ENCODE data around the gene PARM1. TPM values are rescaled to one million over a fixed set of nuclear protein-coding genes. Genes with fewer than 3 reads are reported as not detected.

PARM1 gene
- total RNA-seq, 4 donors from 2014 or later = 22.6 to 116 (median 45.5) TPM

DNA sequence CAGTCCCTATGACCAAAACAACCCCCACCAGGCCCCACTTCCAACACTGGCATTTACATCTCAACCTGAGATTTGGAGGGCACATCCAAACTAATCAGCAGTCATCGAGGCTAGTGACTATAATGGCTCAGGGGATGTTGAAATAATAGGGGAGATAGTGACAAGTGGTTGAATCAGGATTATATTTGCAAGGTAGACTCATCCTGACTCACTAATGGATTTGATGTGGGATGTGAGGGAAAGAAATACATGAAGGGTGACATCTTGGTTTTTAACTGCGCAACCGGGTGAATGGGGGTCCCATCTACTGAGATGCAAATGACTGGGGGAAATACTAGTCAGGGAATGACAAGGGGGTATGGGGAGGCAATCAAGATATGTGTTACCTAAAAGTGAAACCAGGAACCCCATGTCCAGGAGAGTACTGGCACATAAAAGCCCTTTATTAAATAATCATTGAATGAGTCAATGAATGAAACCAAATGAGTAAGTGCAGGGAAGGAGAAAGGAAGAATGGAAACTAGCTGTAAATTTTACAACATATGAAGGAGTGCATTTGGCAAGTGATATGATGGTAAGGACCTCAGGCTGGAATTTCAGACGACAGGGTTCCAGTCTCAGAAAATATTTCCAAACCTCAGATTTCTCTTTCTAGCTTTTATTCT, 78.3 kb downstream of the PARM1 start:
- TF ChIP-seq POLR2A (IDR thresholded peaks at IDR 0.05) = no peak
- TF ChIP-seq, protein P1, sequence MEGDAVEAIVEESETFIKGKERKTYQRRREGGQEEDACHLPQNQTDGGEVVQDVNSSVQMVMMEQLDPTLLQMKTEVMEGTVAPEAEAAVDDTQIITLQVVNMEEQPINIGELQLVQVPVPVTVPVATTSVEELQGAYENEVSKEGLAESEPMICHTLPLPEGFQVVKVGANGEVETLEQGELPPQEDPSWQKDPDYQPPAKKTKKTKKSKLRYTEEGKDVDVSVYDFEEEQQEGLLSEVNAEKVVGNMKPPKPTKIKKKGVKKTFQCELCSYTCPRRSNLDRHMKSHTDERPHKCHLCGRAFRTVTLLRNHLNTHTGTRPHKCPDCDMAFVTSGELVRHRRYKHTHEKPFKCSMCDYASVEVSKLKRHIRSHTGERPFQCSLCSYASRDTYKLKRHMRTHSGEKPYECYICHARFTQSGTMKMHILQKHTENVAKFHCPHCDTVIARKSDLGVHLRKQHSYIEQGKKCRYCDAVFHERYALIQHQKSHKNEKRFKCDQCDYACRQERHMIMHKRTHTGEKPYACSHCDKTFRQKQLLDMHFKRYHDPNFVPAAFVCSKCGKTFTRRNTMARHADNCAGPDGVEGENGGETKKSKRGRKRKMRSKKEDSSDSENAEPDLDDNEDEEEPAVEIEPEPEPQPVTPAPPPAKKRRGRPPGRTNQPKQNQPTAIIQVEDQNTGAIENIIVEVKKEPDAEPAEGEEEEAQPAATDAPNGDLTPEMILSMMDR (IDR thresholded peaks at IDR 0.05) = no peak
- H3K9me3 ChIP-seq = peaks cover 0 to 4% of the 10 kb centered on the region in 2 donors
- no peaks in the 10 kb centered on the region for H3K36me3 ChIP-seq
- no peak overlapping the region for H3K4me3 ChIP-seq
- H3K27ac ChIP-seq = no peak overlapping the region
- intact Hi-C loops (cut with DNase I; ENCODE audit: low total_unique reads) = no loop called here
- H3K4me1 ChIP-seq = no peaks in the 10 kb centered on the region
- H3K27me3 ChIP-seq = no peaks in the 10 kb centered on the region
- no peak for DNase-seq

DNA sequence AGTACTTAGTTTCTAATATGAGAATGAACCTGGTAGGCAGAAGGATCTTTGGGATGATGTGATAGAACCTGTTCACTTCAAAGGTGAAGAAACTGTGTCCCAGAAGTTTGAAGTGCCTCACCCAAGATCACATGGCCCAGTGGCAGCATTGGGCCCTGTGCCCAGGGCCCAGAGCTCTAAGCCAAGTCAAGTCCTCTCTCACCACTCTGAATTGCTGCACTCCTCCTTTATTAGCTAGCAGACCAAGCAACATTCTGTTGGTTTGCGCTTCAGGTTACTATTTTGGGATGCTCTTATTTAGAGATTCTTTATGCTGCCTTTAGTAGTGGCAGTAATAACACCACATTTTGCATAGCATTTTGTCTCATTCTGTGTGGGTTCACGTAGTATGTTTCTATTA, 82.7 kb downstream of the PARM1 start:
- H3K27me3 ChIP-seq = no peaks in the 10 kb centered on the region
- no peaks in the 10 kb centered on the region for H3K4me1 ChIP-seq
- H3K9me3 ChIP-seq = no peaks in the 10 kb centered on the region
- DNase-seq = no peak
- no peak for TF ChIP-seq POLR2A (IDR thresholded peaks at IDR 0.05)
- TF ChIP-seq, protein P1 (IDR thresholded peaks at IDR 0.05) = no peak
- no peak overlapping the region for H3K27ac ChIP-seq
- intact Hi-C loops (cut with DNase I; ENCODE audit: low total_unique reads) = no loop called here
- H3K4me3 ChIP-seq = no peak overlapping the region
- H3K36me3 ChIP-seq = no peaks in the 10 kb centered on the region

DNA sequence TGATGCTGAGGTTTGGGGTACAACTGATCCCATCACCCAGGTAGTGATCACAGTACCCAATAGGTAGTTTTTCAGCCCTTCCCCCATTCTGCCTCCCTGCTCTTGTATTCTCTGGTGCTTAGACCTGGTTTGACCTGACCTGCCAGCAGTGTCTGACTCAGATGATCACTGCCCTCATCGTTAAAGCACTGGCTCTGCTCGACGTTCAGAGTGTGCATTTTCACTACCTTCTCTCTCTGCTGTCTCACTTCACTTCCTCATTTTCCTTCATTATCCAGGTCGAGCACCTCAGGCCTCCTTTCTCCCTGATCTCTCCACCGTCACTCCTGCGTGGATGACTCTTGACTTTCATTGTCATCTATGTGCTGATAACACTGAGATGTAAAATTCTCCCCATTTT, 83.6 kb downstream of the PARM1 start:
- H3K27ac ChIP-seq = no peak overlapping the region
- no peak overlapping the region for H3K4me3 ChIP-seq
- H3K4me1 ChIP-seq = no peaks in the 10 kb centered on the region
- TF ChIP-seq POLR2A (IDR thresholded peaks at IDR 0.05) = no peak
- TF ChIP-seq, protein P1 (IDR thresholded peaks at IDR 0.05) = no peak
- no peaks in the 10 kb centered on the region for H3K27me3 ChIP-seq
- intact Hi-C loops (cut with DNase I; ENCODE audit: low total_unique reads) = no loop called here
- H3K36me3 ChIP-seq = no peaks in the 10 kb centered on the region
- H3K9me3 ChIP-seq = no peaks in the 10 kb centered on the region
- no peak for DNase-seq

DNA sequence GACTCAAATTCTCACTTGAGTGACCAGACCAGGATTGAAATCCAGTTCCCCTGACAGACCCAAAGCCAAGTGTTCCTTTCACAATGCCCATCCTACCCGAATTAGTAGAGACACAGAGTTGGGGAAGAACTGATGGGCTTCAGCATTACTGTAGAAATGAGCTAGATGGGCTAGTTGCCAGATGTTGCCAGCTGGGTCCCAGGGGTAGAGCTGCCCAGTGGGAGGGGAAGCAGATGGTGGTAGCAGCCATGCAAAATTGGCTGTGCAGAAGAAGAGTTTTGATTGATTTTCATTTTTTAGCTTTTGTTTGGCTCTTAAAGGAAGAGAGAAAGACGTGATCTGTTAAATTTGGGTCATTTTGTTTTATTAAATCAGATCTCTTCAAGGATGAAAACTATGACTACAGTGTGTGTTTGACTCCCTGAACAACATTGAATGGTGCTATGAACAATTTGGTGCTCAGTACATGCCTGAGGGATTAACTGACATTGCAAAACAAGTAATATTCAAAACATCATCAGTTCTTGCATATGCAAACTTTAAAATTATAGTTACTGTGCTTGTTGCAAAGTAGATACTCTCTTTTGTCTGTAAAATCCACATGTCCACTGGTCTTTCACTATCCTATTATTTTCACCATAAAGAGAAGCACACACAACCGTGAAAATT, 86.0 kb downstream of the PARM1 start:
- Histone ChIP-seq H3K9me3 (no peaks in the 10 kb centered on the region), H3K36me3 (no peaks in the 10 kb centered on the region), H3K4me3 (no peak overlapping the region), H3K4me1 (no peaks in the 10 kb centered on the region), H3K27me3 (no peaks in the 10 kb centered on the region), H3K27ac (no peak overlapping the region)
- no peak for DNase-seq
- TF ChIP-seq POLR2A (IDR thresholded peaks at IDR 0.05) = no peak
- TF ChIP-seq, protein P1 (IDR thresholded peaks at IDR 0.05) = no peak
- intact Hi-C loops (cut with DNase I; ENCODE audit: low total_unique reads) = no loop called here

DNA sequence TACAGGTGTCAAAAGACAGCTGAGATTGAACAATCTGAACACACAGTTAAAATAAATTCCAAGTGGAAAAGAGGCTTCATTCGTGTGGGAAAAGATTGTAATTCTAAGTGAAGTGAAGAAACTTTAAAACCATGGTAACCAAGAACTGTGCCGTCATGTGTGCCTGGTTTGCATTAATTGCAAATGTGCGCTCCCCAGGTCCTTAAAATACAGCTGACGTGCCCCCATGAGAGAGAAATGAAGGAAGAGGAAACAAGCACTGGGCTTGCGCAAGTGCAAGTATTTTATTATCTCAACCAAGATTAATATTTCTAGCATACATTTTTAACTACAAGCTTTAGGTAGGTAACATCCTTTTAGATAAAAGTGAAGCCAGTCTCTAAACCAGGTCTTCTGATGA, 92.5 kb downstream of the PARM1 start:
- Histone ChIP-seq H3K4me3 (no peak overlapping the region), H3K27me3 (no peaks in the 10 kb centered on the region), H3K36me3 (no peaks in the 10 kb centered on the region), H3K27ac (no peak overlapping the region), H3K4me1 (no peaks in the 10 kb centered on the region), H3K9me3 (no peaks in the 10 kb centered on the region)
- intact Hi-C loops (cut with DNase I; ENCODE audit: low total_unique reads) = no loop called here
- TF ChIP-seq, protein P1 (IDR thresholded peaks at IDR 0.05) = no peak
- no peak for TF ChIP-seq POLR2A (IDR thresholded peaks at IDR 0.05)
- no peak for DNase-seq
